Cardiac muscle cell (in vitro differentiated cells and primary cell): Measurements from ENCODE around the gene FERMT1. TPM values are rescaled to one million over a fixed set of nuclear protein-coding genes. Genes with fewer than 3 reads are reported as not detected.

Experiments
- DNase-seq, 2 donors: peaks; one replicate each; pipeline versions ENCODE4 v3.0.0 to v3.0.0-alpha.2; 2010 to 2017; ENCODE audit warnings: low read depth in 1 of 2, low spot score in 1 of 2
- H3K27ac ChIP-seq: fragments of 200-600 bp; sonication (generic); 2 replicates; pipeline ENCODE4 v1.5.1; 2016
- H3K27me3 ChIP-seq: fragments of 200-600 bp; sonication (generic); 2 replicates; pipeline ENCODE4 v1.6.0; 2016; ENCODE audit warnings: control low read depth
- H3K36me3 ChIP-seq: fragments of 200-600 bp; sonication (generic); 2 replicates; pipeline ENCODE4 v1.5.1; 2016; ENCODE audit warnings: control low read depth
- H3K4me1 ChIP-seq: fragments of 200-600 bp; sonication (generic); 2 replicates; pipeline ENCODE4 v1.8.1; 2017; ENCODE audit warnings: low read depth, mild to moderate bottlenecking, mixed run types
- H3K4me3 ChIP-seq: fragments of 200-600 bp; sonication (generic); 2 replicates; pipeline ENCODE4 v1.5.1; 2016; ENCODE audit warnings: mild to moderate bottlenecking
- H3K9me3 ChIP-seq: fragments of 200-600 bp; sonication (generic); 2 replicates; pipeline ENCODE4 v1.5.1; 2017; ENCODE audit warnings: low read depth, mild to moderate bottlenecking, control low read depth
- CTCF ChIP-seq: IDR thresholded peaks from 2 replicates; pipeline ENCODE4 v1.5.1; 2012; ENCODE audit warnings: low read depth, mild to moderate bottlenecking, low read length
- polyA plus RNA-seq: library from polyadenylated mRNA; unstranded; fragments of >200 nt; fragmentation: Nextera tagmentation; extraction: Ambion mirVana; gene quantifications from 2 replicates; pipeline ENCODE4 v1.2.1, GENCODE V29; 2016
- total RNA-seq: library from RNA; depleted of rRNA; stranded (reverse); fragments of >200 nt; gene quantifications from 2 replicates; pipeline ENCODE4 v1.2.3, GENCODE V29; 2016

FERMT1 gene, protein sequence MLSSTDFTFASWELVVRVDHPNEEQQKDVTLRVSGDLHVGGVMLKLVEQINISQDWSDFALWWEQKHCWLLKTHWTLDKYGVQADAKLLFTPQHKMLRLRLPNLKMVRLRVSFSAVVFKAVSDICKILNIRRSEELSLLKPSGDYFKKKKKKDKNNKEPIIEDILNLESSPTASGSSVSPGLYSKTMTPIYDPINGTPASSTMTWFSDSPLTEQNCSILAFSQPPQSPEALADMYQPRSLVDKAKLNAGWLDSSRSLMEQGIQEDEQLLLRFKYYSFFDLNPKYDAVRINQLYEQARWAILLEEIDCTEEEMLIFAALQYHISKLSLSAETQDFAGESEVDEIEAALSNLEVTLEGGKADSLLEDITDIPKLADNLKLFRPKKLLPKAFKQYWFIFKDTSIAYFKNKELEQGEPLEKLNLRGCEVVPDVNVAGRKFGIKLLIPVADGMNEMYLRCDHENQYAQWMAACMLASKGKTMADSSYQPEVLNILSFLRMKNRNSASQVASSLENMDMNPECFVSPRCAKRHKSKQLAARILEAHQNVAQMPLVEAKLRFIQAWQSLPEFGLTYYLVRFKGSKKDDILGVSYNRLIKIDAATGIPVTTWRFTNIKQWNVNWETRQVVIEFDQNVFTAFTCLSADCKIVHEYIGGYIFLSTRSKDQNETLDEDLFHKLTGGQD
- total RNA-seq (9.3 and 15.2 TPM in 2 replicates), polyA plus RNA-seq (9.6 and 10.5 TPM in 2 replicates)

- H3K9me3 ChIP-seq, result no peaks in the 10 kb centered on the region
- H3K27me3 ChIP-seq, result no peaks in the 10 kb centered on the region
- peak within 1 kb of the TSS; percentile 24 for H3K4me3 ChIP-seq
- DNase-seq, result peak; percentile 78 to 79
- H3K36me3 ChIP-seq, result no peaks in the 10 kb centered on the region
- peaks cover 18% of the 10 kb centered on the region for H3K4me1 ChIP-seq
- TF ChIP-seq CTCF, result peak; percentile 31
- H3K27ac ChIP-seq, result peak within 1 kb of the TSS; percentile 85
These were observed at the start of gene FERMT1 for GRCh38 chr20:6122873-6123648. Gene FERMT1, minus strand, starts transcription at chr20:6123030. Its CDS starts 3,476 bp downstream, at chr20:6119554.

- Histone ChIP-seq H3K4me1 (peaks cover 9% of the 10 kb centered on the region), H3K27ac (no peak overlapping the region), H3K27me3 (no peaks in the 10 kb centered on the region), H3K4me3 (no peak overlapping the region), H3K36me3 (no peaks in the 10 kb centered on the region), H3K9me3 (no peaks in the 10 kb centered on the region)
- peak; percentile 30 for TF ChIP-seq CTCF
- DNase-seq, result peak in 1 of 2 donors; percentile 41
These were observed 46.4 kb upstream of the FERMT1 start for GRCh38 chr20:6169251-6169650.

GRCh38 chr20:6168204-6168603, 45.4 kb upstream of the FERMT1 start:
- no peaks in the 10 kb centered on the region for H3K9me3 ChIP-seq
- H3K4me1 ChIP-seq, result peaks cover 11% of the 10 kb centered on the region
- no peak for DNase-seq
- no peaks in the 10 kb centered on the region for H3K36me3 ChIP-seq
- no peaks in the 10 kb centered on the region for H3K27me3 ChIP-seq
- no peak overlapping the region for H3K4me3 ChIP-seq
- TF ChIP-seq CTCF, result no peak
- no peak overlapping the region for H3K27ac ChIP-seq

DNA sequence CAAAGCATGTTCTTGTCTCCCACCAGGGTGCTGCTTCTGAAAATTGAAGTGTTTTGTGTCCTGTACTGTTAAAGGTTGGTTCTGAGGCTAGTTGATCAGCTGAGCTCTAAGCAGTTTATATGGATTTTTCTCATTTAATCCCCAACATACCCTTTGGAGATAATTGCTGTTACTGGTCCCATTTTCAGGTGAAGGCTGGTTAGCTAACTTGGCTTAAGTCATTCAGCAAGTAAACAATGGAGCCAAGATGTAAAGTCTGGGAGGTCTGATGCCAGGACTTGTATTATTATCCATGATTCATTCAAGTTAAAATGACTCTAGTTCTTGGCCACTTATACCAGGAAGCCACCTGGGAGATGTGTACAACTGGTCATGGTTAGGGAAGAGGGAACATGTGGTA, 42.5 kb upstream of the FERMT1 start:
- Histone ChIP-seq H3K27ac (no peak overlapping the region), H3K4me1 (peaks cover 21% of the 10 kb centered on the region), H3K27me3 (no peaks in the 10 kb centered on the region), H3K36me3 (no peaks in the 10 kb centered on the region), H3K9me3 (no peaks in the 10 kb centered on the region), H3K4me3 (no peak overlapping the region)
- TF ChIP-seq CTCF, result no peak
- no peak for DNase-seq

DNA sequence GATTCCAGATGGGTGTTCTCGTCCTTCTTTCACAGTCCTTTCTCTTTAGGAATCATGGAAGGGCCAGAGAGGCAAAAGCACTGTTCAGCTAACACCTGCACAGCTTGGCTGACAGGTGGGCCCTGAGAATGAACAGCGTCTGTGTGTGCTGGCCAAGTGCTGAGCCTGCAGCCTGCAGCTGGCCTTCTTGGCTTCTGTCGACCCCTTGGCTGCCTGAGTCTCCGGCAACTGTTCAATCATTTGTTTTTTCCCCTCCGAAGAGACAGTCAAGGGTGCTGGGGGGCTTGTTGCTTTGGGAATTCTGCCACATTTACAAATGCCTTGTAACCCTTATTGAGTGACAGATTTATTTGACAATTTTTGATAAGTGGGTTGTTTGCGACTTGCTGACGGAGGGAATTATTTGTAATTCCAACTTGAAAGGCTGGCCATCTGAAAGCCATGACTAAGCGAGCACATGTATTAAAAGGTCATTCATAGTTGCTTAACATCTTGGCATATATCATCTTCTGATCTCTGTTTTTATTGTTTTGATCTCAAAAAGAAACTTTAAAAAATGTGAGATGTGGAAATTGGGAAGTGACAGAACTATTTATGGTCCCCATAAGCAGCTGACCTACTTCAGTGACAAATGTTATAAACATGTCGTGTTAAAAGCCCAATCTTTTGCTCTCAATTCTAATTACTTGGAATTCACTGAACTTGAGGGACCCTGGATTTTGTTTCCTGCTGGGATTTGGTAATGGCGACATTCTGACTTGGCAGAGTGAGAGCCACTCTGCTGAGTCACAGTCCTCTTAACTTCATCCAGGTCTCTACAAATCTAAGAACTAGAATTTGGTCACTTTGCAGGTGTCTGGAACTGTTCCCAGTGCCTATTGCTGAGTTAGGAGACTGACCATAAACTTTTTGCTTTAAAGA, 41.9 kb upstream of the FERMT1 start:
- Histone ChIP-seq H3K4me1 (peaks cover 21% of the 10 kb centered on the region), H3K27me3 (no peaks in the 10 kb centered on the region), H3K27ac (no peak overlapping the region), H3K4me3 (no peak overlapping the region), H3K36me3 (no peaks in the 10 kb centered on the region), H3K9me3 (no peaks in the 10 kb centered on the region)
- peak; percentile 7 to 50 for DNase-seq
- no peak for TF ChIP-seq CTCF
